DOHH2 (cell line): Measurements from ENCODE around the gene TEPSIN.

Source experiments
- CTCF ChIP-seq: fragments of 200-600 bp; sonication (generic); IDR thresholded peaks from one replicate; pipeline ENCODE4 v1.5.1; 2014; ENCODE audit warnings: antibody characterized with exemption, mild to moderate bottlenecking, low read depth, low read length; ENCODE audit not compliant: poor library complexity, severe bottlenecking
- EZH2phosphoT487 ChIP-seq: fragments of 200-600 bp; sonication (generic); IDR thresholded peaks from 2 replicates; pipeline ENCODE4 v1.6.1; 2017; ENCODE audit warnings: borderline replicate concordance, mild to moderate bottlenecking, antibody characterized with exemption, low read length, moderate library complexity, mixed read lengths

GRCh38 chr17:81259058-81259605 is 20.3 kb upstream of the TEPSIN start:
- TF ChIP-seq EZH2phosphoT487 (no peak), CTCF (no peak)
